Head of caudate nucleus (tissue), 42 donors: Measurements from ENCODE around the gene ST3GAL4.
"Not testable (repeated sequence)": the region's sequence is repeated elsewhere in the genome, so short reads cannot be mapped to it uniquely, and the experiment has no call there.

Experiments
- DNase-seq, 42 donors: peaks; one replicate each; pipeline versions ENCODE4 v3.0.0 to v3.0.0-alpha.2; 2020 to 2021; ENCODE audit warnings: mixed read lengths in 7 of 42
- intact Hi-C: fragments of 100-400 bp; cut with DNase I; formaldehyde crosslinking; loops from one replicate; pipeline ENCODE4 v1.15.0; 2022

ST3GAL4 gene

GRCh38 chr11:126355324-126355925, at the start of gene ST3GAL4:
Gene ST3GAL4, plus strand, starts transcription at chr11:126355686. Its CDS starts 50,470 bp downstream, at chr11:126406156.
- intact Hi-C loops = loop anchor here (5.0 to 10.0 kb wide), 2 partner anchors 48 to 59 kb away; no protein-coding TSS in a partner anchor
- DNase-seq = peak; percentile 42 to 94 (median 84)

GRCh38 chr11:126305699-126306098, 49.8 kb upstream of the ST3GAL4 start:
- intact Hi-C loops = loop anchor here (5.0 kb wide), 1 partner anchor 52 kb away; the partner anchor contains the start of gene ST3GAL4

GRCh38 chr11:126307706-126308105, 47.8 kb upstream of the ST3GAL4 start:
- intact Hi-C loops = loop anchor here (5.0 kb wide), 1 partner anchor 50 kb away; the partner anchor contains the start of gene ST3GAL4
- peak in 18 of 42 donors; percentile 23 to 72 (median 38) for DNase-seq

More at GRCh38 chr11:126305699-126306098, 49.8 kb upstream of the ST3GAL4 start:
- DNase-seq = no peak

GRCh38 chr11:126308271-126308671, 47.2 kb upstream of the ST3GAL4 start:
- DNase-seq = peak in 3 of 42 donors; percentile 15 to 63 (median 20)
- intact Hi-C loops = loop anchor here (5.0 kb wide), 1 partner anchor 49 kb away; the partner anchor contains the start of gene ST3GAL4

- intact Hi-C loops = loop anchor here (5.0 kb wide), 1 partner anchor 49 kb away; the partner anchor contains the start of gene ST3GAL4
- DNase-seq = not testable (repeated sequence)
Observed at GRCh38 chr11:126308771-126309170, 46.7 kb upstream of the ST3GAL4 start.

GRCh38 chr11:126310200-126310991, 45.1 kb upstream of the ST3GAL4 start:
- DNase-seq = peak in 41 of 42 donors; percentile 72 to 94 (median 84)
- intact Hi-C loops = loop anchor here (5.0 kb wide), 1 partner anchor 172 kb away; no protein-coding TSS in a partner anchor

- intact Hi-C loops = loop anchor here (5.0 kb wide), 1 partner anchor 171 kb away; no protein-coding TSS in a partner anchor
- DNase-seq = no peak
Observed at GRCh38 chr11:126310992-126311310, 44.5 kb upstream of the ST3GAL4 start.

- intact Hi-C loops = loop anchor here (5.0 kb wide), 1 partner anchor 171 kb away; no protein-coding TSS in a partner anchor
- DNase-seq = peak in 3 of 42 donors; percentile 32 to 39 (median 34)
Observed at GRCh38 chr11:126311401-126312291, 43.8 kb upstream of the ST3GAL4 start.

- intact Hi-C loops = loop anchor here (5.0 kb wide), 1 partner anchor 169 kb away; no protein-coding TSS in a partner anchor
Observed at GRCh38 chr11:126312961-126313360, 42.5 kb upstream of the ST3GAL4 start.

GRCh38 chr11:126313826-126314225, 41.7 kb upstream of the ST3GAL4 start:
- DNase-seq = no peak
- intact Hi-C loops = loop anchor here (5.0 kb wide), 1 partner anchor 168 kb away; no protein-coding TSS in a partner anchor

More at GRCh38 chr11:126312961-126313360, 42.5 kb upstream of the ST3GAL4 start:
- DNase-seq = no peak

GRCh38 chr11:126317432-126317755, 38.1 kb upstream of the ST3GAL4 start:
- no peak for DNase-seq
- intact Hi-C loops = no loop called here

GRCh38 chr11:126317756-126318573, 37.5 kb upstream of the ST3GAL4 start:
- peak in 21 of 42 donors; percentile 15 to 66 (median 27) for DNase-seq
- intact Hi-C loops = no loop called here

- DNase-seq = peak in 3 of 42 donors; percentile 12 to 39 (median 36)
- intact Hi-C loops = no loop called here
Observed at GRCh38 chr11:126318574-126319373, 36.7 kb upstream of the ST3GAL4 start.

GRCh38 chr11:126319374-126319740, 36.1 kb upstream of the ST3GAL4 start:
- intact Hi-C loops = no loop called here
- DNase-seq = no peak

GRCh38 chr11:126322996-126323395, 32.5 kb upstream of the ST3GAL4 start:
- DNase-seq = no peak
- intact Hi-C loops = no loop called here

- no peak for DNase-seq
- intact Hi-C loops = no loop called here
Observed at GRCh38 chr11:126327281-126328000, 28.0 kb upstream of the ST3GAL4 start.

GRCh38 chr11:126328001-126328390, 27.5 kb upstream of the ST3GAL4 start:
- intact Hi-C loops = no loop called here
- DNase-seq = no peak
